HG03064 (cell line): ENCODE data around the gene IGSF1.
"Not testable (repeated sequence)": the region's sequence is repeated elsewhere in the genome, so short reads cannot be mapped to it uniquely, and the experiment has no call there.

Experiments
- ATAC-seq: cut with Tn5 transposase; IDR thresholded peaks from one replicate; pipeline ENCODE4 v1.9.1; 2021; ENCODE audit warnings: low read depth; ENCODE audit not compliant: unreplicated experiment

IGSF1 gene

GRCh38 chrX:131271274-131271673 is 17.8 kb downstream of the IGSF1 start:
- ATAC-seq: no peak

DNA sequence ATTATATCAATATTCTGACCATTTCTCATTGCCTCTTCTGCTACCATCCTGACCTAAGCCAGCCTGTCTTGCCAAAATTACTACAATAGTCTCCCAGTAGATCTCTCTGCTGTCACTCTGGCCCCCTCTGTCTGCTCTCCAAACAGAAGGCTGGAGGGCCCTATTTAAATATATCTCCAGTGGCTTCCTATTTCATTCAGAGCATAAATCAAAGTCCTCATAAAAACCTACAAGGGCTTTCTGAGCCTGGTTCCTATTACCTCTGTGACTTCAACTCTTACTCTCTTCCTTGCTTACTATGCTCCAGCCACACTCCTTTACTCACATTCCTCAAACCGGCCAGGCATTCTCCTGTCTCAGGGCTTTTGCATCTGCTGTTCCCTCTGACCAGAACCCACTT is 19.0 kb downstream of the IGSF1 start:
- no peak for ATAC-seq

GRCh38 chrX:131264665-131265064 is 24.4 kb downstream of the IGSF1 start:
- ATAC-seq: no peak

DNA sequence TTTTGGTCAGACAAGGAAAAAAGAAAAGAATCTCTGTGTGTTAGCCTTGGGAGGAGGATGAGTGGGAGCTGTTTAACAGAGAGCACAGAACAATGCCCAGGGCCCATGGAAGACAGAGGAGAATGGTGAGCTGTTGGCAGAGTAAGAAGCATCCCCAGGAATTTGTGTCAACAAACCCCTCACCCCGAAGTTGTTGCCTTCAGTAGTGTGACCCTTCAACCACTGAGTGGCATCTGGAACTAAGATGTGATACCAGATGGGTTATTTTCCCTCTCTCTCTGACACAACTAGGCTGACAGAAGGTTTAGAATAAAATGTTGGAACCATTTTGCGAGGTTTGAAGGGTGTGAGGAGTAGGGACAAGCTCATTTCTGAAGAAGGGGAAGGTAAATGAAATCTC is 25.1 kb downstream of the IGSF1 start:
- ATAC-seq: no peak

DNA sequence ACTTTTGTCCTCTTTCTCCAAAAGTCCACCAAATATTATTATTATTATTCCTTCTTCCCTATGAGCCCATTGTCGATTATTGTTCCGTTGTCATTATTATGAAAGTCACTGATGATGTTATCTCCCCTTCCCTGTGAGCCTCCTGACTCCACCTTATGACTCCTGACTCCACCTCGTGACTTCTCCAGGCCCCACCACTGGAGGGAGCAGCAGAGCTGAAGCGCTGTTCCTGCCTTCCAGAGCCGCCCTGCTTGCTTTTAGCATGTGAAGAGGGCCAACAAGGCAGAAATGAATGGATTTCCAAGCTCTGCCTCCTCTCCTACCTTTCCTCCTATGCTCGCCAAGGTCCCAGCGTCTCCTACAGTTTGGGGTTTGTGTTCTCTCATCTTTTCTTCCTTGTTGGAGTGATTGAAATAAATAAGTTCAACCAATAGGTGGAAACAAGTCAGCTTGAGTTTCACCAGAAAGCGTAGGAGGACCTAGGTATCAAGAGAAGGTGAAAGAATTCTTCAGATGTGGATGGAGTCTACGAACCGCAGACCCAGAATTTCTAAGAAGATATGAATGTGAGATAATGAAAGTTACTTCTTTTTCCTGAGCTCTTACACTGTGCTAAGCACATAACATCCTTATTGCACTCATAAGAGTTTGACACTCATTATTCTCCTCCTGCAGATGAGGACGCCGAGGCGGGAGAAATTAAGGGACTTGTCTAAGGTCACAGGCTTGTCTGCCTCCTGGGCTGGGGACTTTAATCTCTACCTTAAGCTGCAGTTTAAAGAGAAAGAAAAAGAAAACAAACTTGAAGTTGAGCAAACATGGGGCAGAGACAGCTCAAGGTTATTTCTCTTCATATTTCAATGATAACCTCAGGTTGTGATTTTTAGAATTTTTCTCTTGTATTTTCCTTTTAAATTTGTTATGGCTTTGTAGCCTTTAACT is 26.1 kb downstream of the IGSF1 start:
- ATAC-seq: no peak

- ATAC-seq: no peak
Measured at GRCh38 chrX:131262200-131262599, 26.9 kb downstream of the IGSF1 start.

DNA sequence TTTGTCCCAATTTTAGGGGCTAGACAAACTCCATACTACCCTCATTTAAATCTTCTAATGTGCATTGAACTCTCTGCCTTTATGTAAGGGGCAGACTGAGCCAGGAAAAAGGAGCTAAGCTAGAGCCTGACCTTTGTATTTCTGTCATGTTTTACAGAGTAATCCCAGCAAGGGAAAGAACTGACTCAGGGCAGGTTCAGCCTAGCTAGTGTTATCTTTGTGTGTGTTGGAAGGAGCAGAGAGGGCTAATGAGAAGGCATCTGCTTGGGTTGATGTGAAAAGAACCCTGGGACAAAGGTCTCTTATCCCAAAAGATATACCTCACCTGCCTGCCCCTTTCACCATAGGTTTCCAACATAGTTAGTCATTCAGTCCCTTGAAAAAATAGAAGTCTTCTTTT is 31.7 kb downstream of the IGSF1 start:
- no peak for ATAC-seq

GRCh38 chrX:131250984-131251738 is 37.9 kb downstream of the IGSF1 start:
- ATAC-seq: not testable (repeated sequence)

DNA sequence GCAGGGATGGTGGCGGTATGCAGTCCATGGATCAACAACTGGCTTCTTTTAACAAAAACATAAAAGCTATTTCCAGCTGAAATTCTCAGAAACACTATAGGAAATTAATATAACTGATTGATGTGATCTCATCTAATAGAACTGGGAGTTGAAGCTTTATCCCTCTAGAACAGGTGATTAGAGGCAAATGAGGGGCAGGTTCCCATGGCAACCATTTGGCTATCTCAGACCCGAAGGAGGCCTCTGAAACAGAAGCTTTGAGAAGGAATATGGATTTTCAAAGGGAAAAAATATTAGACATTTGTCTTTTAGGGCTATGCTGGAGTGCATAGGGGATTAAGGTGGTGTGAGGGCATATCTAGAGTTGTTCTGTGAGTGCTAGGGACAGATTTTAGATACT is 50.0 kb downstream of the IGSF1 start:
- no peak for ATAC-seq

DNA sequence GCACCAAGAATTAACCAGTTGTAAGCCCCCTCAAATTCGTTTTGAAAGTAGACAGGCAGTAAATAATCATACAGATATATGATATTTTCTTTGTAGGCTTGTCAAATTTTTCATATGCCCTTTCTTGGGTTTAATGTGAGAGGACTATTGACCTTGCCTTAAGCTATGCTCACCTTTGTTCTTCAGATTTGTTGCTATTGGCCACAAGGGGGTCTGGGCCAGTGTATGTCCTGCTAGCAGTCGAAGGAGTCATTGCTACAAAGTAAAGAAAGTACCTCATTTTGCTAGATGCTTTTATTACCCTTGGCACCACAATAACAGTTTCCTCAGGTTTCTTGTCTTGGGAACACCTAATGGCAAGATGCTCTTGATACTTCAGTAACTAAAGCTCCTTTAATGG is 51.7 kb downstream of the IGSF1 start:
- ATAC-seq: no peak

GRCh38 chrX:131235768-131236545 is 53.1 kb downstream of the IGSF1 start:
- no peak for ATAC-seq

DNA sequence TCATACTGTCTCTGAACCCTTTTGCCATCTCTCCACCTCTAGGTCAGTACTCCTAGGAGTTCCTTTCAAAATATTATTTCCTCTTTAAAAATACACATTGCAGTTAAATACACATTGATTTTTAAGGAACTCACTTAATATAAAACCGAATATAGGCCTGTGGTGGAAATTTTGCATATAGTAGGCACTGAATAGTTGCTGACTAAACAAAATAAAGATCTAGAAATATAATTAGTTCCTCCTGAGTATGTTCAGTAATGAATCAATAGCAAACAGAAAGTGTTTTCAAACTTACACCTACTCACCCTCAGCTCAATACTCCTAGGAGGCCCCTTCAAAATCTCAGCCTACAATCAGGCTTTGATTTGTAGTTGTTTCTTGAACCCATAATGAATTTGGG is 61.5 kb downstream of the IGSF1 start:
- no peak for ATAC-seq

GRCh38 chrX:131226591-131226990 is 62.5 kb downstream of the IGSF1 start:
- no peak for ATAC-seq

GRCh38 chrX:131225078-131225477 is 64.0 kb downstream of the IGSF1 start:
- no peak for ATAC-seq
